ENCODE results near the gene CREBL2.

GRCh38 chr12:12648951-12649650, 37.4 kb downstream of the CREBL2 start:
- no peak for TF ChIP-seq CTCF (IDR thresholded peaks at IDR 0.05 in 8 of 11, conservative IDR thresholded peaks at IDR 0.05 in 3 of 11)
- TF ChIP-seq POLR2A (IDR thresholded peaks at IDR 0.05): no peak

Data from spleen (tissue), 7 donors.